Omental fat pad (tissue), 4 donors: ENCODE measurements around the gene LCE3D. TPM values are rescaled to one million over a fixed set of nuclear protein-coding genes. Genes with fewer than 3 reads are reported as not detected.
"Not testable (repeated sequence)": the region's sequence is repeated elsewhere in the genome, so short reads cannot be mapped to it uniquely, and the experiment has no call there.

ENCODE experiments used
- ATAC-seq: fragments of 150-250 bp; one replicate; pipeline ENCODE4 v1.9.1; 2016; ENCODE audit warnings: mild to moderate bottlenecking, moderate library complexity; ENCODE audit not compliant: low FRiP score
- DNase-seq: peaks from one replicate; pipeline ENCODE4 v3.0.0-alpha.2; 2019; ENCODE audit warnings: low spot score
- total RNA-seq, 4 donors: library from RNA; depleted of rRNA; stranded (reverse); fragments of >200 nt; gene quantifications; one replicate each; pipeline ENCODE4 v1.1.0, GENCODE V29; 2016
- TF ChIP-seq, protein P1 (sequence below), 3 donors: fragments of 450-650 bp; IDR thresholded peaks; one replicate each; pipeline ENCODE4 v1.5.1; 2016 to 2017; ENCODE audit warnings: antibody characterized with exemption in 3 of 3, mild to moderate bottlenecking in 3 of 3, moderate library complexity in 2 of 3

LCE3D gene
- total RNA-seq, 4 donors from 2014 or later = not detected

- no peak for DNase-seq
- ATAC-seq = no peak
- TF ChIP-seq, protein P1, sequence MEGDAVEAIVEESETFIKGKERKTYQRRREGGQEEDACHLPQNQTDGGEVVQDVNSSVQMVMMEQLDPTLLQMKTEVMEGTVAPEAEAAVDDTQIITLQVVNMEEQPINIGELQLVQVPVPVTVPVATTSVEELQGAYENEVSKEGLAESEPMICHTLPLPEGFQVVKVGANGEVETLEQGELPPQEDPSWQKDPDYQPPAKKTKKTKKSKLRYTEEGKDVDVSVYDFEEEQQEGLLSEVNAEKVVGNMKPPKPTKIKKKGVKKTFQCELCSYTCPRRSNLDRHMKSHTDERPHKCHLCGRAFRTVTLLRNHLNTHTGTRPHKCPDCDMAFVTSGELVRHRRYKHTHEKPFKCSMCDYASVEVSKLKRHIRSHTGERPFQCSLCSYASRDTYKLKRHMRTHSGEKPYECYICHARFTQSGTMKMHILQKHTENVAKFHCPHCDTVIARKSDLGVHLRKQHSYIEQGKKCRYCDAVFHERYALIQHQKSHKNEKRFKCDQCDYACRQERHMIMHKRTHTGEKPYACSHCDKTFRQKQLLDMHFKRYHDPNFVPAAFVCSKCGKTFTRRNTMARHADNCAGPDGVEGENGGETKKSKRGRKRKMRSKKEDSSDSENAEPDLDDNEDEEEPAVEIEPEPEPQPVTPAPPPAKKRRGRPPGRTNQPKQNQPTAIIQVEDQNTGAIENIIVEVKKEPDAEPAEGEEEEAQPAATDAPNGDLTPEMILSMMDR (IDR thresholded peaks at IDR 0.05) = no peak
These were observed 15.2 kb downstream of the LCE3D start for GRCh38 chr1:152565115-152565514.

GRCh38 chr1:152548358-152548757 is 32.0 kb downstream of the LCE3D start:
- ATAC-seq, DNase-seq: not testable (repeated sequence)

- no peak for DNase-seq
- ATAC-seq = no peak
- TF ChIP-seq, protein P1 (IDR thresholded peaks at IDR 0.05) = no peak
These were observed 33.6 kb downstream of the LCE3D start for GRCh38 chr1:152546704-152547103.

- TF ChIP-seq, protein P1 (IDR thresholded peaks at IDR 0.05) = no peak
- no peak for ATAC-seq
These were observed 36.5 kb downstream of the LCE3D start for GRCh38 chr1:152543820-152544219.

GRCh38 chr1:152539901-152540300 is 40.4 kb downstream of the LCE3D start:
- ATAC-seq (no peak), DNase-seq (no peak)
- TF ChIP-seq, protein P1 (IDR thresholded peaks at IDR 0.05) = no peak

More at GRCh38 chr1:152543820-152544219, 36.5 kb downstream of the LCE3D start:
- DNase-seq = no peak

DNA sequence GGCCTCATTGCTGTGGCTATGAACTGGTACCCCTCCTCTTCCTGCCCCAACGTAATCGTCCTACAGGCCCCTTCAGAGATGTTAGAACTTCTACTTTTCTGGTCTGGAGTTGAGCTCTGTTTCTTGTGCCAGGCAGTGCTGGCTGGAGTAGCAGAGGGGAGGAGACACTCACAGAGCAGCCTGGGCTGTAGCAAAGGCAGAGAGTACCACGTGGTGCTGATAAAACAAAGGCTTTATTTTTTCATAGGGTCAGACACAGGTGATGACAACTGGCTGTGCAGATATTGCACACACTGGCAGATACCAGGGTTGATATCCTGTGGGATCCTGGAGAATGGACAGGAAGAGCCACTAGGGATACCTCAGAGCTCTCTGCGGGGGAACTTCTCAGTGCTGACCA is 42.8 kb downstream of the LCE3D start:
- TF ChIP-seq, protein P1 (IDR thresholded peaks at IDR 0.05) = no peak
- no peak for DNase-seq
- ATAC-seq = no peak

GRCh38 chr1:152535774-152536173 is 44.5 kb downstream of the LCE3D start:
- ATAC-seq (no peak), DNase-seq (no peak)
- TF ChIP-seq, protein P1 (IDR thresholded peaks at IDR 0.05) = no peak
